ENCODE data around the gene NECAB3.

GRCh38 chr20:33681288-33681687, 7.1 kb upstream of the NECAB3 start:
- TF ChIP-seq EZH2phosphoT487 (IDR thresholded peaks at IDR 0.05; ENCODE audit: borderline replicate concordance, low read length) = no peak
- TF ChIP-seq, protein P1, sequence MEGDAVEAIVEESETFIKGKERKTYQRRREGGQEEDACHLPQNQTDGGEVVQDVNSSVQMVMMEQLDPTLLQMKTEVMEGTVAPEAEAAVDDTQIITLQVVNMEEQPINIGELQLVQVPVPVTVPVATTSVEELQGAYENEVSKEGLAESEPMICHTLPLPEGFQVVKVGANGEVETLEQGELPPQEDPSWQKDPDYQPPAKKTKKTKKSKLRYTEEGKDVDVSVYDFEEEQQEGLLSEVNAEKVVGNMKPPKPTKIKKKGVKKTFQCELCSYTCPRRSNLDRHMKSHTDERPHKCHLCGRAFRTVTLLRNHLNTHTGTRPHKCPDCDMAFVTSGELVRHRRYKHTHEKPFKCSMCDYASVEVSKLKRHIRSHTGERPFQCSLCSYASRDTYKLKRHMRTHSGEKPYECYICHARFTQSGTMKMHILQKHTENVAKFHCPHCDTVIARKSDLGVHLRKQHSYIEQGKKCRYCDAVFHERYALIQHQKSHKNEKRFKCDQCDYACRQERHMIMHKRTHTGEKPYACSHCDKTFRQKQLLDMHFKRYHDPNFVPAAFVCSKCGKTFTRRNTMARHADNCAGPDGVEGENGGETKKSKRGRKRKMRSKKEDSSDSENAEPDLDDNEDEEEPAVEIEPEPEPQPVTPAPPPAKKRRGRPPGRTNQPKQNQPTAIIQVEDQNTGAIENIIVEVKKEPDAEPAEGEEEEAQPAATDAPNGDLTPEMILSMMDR (IDR thresholded peaks at IDR 0.05; ENCODE audit: low read depth, low read length, poor library complexity, severe bottlenecking) = no peak

All from DOHH2 (cell line).